Measurements from ENCODE around the gene AANAT. TPM values are rescaled to one million over a fixed set of nuclear protein-coding genes. Genes with fewer than 3 reads are reported as not detected.

AANAT gene
- not detected in 2 replicates for total RNA-seq

GRCh38 chr17:76467366-76467765 lies at the start of gene AANAT:
Gene AANAT (plus strand): TSS chr17:76467603. CDS start chr17:76468747, 1,144 bp downstream.
- DNase-seq (ENCODE audit: extremely low read depth, low read depth, low spot score), result no peak

GRCh38 chr17:76419576-76420260 lies 47.7 kb upstream of the AANAT start:
- no peak for DNase-seq (ENCODE audit: extremely low read depth, low read depth, low spot score)

DNA sequence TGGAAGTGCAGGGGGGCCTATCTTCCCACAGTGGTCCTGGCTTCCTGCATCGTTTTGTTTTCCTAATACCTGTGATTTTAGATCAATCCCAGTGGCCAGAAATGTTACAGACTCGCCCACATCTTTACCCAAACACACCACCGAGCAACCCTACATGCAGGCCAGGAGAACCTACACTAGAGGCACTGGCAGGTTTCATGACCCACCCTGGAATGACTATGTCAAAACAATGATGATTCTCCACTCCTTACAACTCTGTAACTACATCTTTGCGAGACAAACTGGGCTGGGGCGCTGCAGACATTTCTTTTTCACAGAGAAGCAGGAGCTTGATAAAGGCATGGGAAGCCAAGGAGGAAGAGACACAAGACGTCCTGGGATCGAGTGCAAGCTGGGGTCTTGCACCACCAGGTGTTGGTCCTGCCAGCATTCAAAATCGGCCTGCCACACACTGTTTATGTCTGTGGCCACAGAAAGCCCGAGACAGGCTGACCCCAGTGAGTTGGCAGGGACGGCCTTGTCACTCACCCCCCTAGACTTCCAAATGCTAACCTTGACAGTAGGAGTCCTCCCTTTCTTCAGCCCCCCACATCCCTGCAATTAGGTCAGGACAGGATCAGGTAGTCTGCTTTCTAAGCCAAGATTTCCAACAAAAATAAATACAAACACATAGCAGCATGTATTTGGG lies 46.9 kb upstream of the AANAT start:
- no peak for DNase-seq (ENCODE audit: extremely low read depth, low read depth, low spot score)

- DNase-seq (ENCODE audit: extremely low read depth, low read depth, low spot score), result no peak
These were observed 46.4 kb upstream of the AANAT start for GRCh38 chr17:76421044-76421407.

- DNase-seq (ENCODE audit: extremely low read depth, low read depth, low spot score), result no peak
These were observed 45.0 kb upstream of the AANAT start for GRCh38 chr17:76422406-76422805.

GRCh38 chr17:76422860-76423259 lies 44.5 kb upstream of the AANAT start:
- DNase-seq (ENCODE audit: extremely low read depth, low read depth, low spot score), result no peak

DNA sequence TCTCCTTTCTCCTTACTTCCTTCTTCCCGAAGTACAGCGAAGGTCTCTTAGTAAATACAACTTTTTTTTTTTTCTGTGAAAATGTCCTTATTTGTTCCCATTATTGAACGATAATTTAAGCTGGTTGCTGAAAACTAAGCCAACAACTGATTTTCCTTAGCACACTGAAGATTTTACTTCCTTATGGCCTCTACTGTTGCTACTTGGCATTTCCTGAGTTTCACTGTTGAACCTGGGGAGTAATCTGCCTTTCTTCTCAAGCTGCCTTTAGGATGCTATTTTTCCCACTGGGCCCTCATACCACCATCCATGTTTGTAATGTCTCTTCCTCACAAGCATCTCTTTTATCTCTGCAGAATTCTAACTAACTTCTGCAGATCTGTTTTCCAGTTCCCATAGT lies 40.5 kb upstream of the AANAT start:
- DNase-seq (ENCODE audit: extremely low read depth, low read depth, low spot score), result no peak

DNA sequence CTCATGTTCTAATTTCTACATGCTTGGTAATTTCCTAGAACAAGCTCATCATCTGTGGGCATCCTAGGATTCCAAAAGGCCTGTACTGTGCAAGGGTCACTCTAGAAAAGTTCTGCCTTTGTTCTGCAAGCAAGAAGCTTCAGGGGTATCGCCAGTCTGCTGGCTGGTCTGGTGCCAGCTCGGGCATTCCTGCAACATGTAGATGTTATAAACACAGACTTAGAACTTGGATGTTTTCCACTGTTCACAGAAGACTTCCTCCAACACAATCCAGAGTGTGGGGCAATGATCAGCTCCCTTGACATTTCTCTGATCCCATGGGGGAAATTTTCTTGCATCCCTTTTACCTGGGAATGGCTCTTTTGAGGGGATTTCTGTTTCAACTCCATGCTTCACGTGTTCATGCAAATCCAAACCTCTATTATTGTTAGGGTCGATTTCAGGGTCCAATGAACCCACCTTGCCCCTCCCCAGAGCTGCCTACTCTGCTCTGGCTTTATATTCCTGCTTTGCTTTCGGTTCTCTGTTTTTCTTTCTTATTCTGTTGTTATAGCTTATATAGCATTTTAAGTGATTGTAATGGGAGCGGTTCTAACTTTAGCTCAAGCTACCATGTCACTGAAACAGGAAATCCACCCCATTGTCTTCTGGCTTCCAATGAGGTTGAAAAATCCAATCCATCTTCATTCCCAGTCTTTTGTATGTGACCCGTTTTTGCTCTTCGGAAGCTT lies 39.7 kb upstream of the AANAT start:
- no peak for DNase-seq (ENCODE audit: extremely low read depth, low read depth, low spot score)

GRCh38 chr17:76428511-76428910 lies 38.9 kb upstream of the AANAT start:
- no peak for DNase-seq (ENCODE audit: extremely low read depth, low read depth, low spot score)

DNA sequence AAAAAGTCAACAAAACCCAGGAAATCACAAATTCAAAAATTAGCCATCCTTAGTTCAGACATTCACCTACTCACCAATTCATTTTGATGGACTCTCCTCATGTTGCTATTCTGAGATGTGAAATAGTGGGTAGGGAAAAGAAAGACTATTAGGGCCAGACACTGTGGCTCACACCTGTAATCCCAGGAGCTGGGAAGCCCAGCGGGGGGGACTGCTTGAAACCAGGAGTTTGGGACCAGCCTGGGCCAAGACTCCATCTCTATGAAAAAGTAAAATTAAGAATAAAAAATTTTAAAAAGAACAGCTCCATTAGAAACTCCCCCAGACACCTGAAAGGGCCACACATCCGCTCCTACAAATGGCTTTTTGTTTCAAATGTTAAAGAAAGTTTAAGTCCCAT lies 35.9 kb upstream of the AANAT start:
- no peak for DNase-seq (ENCODE audit: extremely low read depth, low read depth, low spot score)

DNA sequence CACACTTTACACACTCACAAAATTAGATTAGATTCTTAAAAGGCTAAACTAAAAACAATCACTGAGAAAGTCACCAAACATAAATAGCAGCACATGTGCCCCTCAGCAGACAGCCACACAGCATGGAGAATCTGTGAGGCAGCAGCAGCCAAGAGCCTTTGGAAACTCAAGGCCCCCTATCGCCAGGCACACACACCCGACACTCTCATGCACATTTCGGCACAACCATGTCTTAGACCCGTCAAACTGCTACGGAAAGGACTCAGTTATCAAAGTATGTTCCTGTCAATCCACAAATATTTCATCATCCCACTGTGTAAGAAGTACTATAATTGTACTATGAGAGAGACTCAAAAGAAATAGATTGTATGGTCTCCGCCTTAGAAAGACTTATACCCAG lies 35.4 kb upstream of the AANAT start:
- no peak for DNase-seq (ENCODE audit: extremely low read depth, low read depth, low spot score)

GRCh38 chr17:76432712-76433336 lies 34.6 kb upstream of the AANAT start:
- DNase-seq (ENCODE audit: extremely low read depth, low read depth, low spot score), result no peak

DNA sequence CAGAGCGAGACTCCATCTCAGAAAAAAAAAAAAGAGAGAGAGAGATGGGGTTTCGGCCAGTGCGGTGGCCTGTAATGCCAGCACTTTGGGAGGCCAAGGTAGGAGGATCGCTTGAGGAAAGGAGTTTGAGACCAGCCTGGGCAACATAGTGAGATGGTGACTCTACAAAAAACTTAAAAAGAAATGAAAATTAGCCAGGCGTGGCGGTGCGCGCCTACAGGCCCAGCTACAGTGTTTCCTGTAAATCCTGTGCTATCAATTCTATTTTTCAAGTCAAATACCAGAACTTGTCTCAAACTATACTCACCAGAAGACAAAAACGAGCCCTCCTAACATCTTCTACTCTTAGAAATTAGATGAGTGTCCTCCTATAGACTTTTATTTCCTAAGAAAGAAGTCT lies 33.7 kb upstream of the AANAT start:
- DNase-seq (ENCODE audit: extremely low read depth, low read depth, low spot score), result no peak

DNA sequence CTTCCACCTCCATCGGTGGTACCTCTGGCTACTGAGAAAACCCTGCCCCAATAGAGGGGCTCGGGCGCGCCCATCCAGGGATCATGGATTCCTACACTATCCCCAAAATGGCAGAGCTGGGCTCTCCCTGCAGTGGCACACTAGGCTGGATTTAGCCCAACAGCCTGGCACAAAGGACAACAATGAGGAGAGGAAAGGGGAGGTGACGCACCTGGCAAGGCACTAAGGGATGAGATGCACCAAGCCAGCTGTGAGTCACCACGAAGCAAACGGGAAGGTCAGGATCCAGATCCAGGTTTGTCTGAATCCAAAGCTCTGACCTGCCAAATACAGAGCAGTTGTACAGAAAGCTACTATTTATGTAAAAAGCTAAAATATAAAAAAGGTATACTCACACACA lies 32.5 kb upstream of the AANAT start:
- no peak for DNase-seq (ENCODE audit: extremely low read depth, low read depth, low spot score)

GRCh38 chr17:76435751-76436150 lies 31.7 kb upstream of the AANAT start:
- DNase-seq (ENCODE audit: extremely low read depth, low read depth, low spot score), result no peak

DNA sequence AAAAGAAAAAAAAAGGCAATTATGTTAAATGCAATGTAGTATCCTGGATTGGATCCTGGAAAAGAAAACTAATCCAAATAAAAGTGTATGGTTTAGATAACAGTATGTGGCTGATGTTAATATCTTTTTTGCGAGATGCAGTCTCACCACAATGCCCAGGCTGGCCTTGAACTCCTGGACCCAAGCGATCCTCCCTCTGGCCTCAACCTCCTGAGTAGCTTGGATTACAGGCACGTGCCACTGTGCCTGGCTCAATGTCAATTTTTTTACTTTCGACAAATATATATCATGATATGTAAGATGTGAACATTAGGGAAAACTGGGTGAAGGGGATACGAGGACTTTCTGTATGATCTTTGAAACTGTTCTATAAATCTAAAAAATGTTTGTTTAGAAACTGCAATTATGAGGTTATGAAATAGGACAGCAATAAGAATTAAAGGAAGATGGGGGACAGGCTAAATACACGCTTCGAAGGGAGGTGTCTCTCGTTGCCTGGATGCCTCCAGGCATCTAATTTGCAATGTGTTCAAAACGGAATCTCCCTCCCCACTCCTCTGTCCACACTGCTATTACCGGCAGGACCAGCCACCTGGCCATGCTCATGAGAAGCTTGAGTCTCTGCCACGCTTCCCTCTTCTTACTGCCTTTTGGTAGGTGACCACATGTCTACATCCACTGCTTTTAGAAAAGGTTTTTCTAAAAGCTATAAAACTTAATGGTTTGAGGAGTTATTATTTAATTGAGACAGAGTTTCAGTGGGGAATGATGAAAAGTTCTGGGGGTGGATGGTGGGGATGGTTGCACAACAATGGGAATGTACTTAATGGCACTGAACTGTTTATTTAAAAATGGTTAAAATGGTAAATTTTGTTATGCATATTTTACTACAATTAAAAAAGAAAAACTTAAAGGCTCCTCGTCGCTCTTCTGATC lies 29.7 kb upstream of the AANAT start:
- DNase-seq (ENCODE audit: extremely low read depth, low read depth, low spot score), result no peak

DNA sequence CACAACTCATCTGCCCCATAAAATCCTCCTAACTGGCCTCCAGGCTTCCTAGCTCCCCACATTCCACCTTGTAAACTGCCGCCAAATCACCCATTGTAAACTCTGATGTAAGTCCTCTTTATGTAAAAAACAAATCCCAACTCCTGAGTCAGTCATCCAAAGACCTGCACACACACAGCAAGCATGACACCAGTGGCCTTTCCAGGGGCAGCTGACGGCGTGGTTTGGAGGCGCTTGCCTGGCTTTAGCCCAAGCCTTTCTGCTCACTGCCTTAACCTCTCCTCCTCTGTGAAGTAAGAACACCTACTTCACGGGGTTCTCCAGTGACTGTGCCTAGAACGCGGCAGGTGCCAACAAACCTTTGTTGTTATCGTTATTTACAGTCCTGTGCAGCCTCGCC lies 28.5 kb upstream of the AANAT start:
- no peak for DNase-seq (ENCODE audit: extremely low read depth, low read depth, low spot score)

DNA sequence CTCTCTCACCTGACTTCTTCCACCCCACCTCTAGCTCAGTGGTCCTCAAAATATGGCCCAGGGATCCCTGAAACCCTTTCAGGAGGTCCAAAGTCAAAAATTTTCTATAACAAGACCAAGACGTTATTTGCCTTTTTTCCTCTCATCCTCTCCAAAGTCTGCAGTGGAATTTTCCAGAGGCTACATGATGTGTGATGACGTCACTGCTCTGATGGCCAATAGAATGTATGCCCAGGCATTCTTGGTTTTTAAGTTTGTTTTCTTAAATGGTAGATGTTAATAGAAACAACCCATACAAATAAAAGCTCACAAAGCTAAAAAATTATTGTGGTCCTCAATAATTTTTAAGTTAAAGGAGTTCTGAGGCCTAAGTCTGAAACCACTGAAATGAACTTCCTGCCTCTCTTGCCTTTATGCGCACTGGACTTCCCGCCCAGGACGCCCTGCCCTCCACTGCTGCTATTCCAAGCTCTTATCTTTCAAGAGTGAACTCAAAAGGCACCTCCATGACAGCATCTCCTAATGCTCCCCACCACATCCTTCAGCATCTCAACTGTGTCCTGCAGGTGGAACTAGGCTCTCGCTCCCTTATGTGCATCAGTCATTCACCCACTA lies 28.0 kb upstream of the AANAT start:
- no peak for DNase-seq (ENCODE audit: extremely low read depth, low read depth, low spot score)

DNA sequence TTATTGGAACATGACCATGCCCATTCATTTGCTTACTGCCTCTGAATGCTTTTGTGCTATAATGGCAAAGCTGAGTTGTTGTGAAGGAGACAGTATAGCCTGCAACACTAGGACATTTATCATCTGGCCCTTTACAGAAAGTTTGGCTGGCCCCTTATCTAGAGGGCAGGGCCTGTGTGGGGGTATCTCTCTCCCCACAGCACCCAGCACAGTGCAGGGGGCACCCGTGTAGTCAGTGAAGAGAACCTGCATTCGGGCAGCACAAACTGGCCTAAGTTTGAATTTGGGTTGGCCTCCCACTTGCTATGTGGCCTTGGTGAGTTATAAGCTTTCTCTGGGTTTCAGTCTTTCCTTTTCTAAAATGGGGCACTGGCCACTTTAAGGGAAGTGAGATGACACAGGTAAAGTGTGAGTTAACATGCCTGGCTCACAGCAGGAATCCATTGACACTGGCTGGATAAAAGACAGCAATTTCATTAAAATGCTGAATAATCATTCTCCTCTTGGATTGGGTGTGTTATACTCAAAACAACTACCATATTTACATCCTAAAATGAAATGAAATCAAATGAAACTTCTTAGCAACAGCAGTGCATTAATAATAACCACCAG lies 26.5 kb upstream of the AANAT start:
- DNase-seq (ENCODE audit: extremely low read depth, low read depth, low spot score), result no peak

All from glomerular endothelial cell (primary cell).